GM21825 (cell line): Measurements from ENCODE around the gene SUV39H2.
"Not testable (repeated sequence)": the region's sequence is repeated elsewhere in the genome, so short reads cannot be mapped to it uniquely, and the experiment has no call there.

ENCODE experiments used
- ATAC-seq: cut with Tn5 transposase; IDR thresholded peaks from one replicate; pipeline ENCODE4 v1.9.1; 2021; ENCODE audit warnings: mild to moderate bottlenecking, moderate library complexity; ENCODE audit not compliant: unreplicated experiment

SUV39H2 gene

DNA sequence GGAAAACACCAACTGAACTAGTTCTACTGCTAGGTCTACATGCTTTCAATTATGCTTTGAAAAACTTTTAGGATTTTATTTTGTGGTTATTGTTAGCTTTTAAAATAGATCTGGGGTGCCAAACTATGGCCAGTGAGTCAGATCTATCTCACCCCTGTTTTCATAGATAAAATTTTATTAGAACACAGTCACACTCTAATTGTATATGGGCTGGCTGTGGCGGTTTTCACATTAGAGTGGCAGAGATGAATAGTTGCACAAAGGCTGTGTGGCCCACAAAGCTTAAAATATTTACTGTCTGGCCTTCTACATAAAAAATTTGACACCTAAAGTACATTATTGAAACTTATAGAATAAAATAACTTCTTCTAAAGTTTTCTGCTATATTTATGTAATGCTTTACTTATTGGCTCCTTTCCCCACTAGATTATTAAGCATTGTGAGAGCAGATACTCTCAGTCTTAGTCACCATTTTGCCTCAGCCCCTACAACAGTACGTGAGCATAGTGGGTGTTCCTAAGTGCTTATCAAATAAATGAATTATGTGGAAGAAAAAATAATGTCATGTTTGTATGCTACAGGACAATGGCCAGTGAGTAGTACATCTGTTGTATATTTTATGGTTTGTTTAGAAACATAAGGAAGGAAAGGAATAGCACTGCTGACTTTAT, 5.4 kb upstream of the SUV39H2 start:
- peak; percentile 49 for ATAC-seq

DNA sequence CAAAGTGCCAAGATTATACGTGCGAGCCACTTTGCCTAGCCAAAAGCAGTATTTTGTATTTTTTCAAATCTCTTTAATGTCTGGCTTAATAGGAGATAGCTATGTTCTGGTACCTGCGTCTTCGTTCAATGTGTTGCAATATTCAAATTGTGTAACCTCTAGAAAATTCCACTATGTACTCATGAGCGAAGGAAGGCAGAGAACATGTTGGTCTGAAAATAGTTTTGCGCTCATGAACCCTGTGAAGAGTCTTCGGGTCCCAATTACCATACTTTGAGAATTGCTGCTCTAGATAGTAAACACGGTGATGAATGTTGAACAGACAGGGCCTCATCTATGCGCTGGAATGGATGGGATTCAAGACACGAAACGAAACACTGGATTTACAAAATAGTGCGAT, 2.7 kb upstream of the SUV39H2 start:
- ATAC-seq: no peak

DNA sequence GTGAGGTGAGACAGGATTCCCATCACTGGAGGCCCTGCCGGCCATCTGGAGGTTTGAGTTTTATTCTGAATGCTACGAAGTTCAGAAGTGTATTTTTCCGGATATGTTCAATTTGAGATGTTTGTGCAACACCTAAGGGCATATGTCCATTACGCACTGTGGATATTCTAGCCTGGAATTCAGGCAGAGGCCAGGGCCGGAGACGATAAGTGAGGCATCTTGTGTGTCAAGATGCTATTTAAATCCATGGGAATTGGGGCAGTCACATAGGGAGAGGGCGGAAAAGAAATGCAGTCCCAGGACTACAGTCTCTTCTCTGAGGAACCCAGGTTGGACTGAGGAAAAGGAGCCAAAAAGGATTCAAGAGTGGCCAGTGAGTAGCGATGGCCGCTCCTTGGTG, 1.9 kb upstream of the SUV39H2 start:
- no peak for ATAC-seq

DNA sequence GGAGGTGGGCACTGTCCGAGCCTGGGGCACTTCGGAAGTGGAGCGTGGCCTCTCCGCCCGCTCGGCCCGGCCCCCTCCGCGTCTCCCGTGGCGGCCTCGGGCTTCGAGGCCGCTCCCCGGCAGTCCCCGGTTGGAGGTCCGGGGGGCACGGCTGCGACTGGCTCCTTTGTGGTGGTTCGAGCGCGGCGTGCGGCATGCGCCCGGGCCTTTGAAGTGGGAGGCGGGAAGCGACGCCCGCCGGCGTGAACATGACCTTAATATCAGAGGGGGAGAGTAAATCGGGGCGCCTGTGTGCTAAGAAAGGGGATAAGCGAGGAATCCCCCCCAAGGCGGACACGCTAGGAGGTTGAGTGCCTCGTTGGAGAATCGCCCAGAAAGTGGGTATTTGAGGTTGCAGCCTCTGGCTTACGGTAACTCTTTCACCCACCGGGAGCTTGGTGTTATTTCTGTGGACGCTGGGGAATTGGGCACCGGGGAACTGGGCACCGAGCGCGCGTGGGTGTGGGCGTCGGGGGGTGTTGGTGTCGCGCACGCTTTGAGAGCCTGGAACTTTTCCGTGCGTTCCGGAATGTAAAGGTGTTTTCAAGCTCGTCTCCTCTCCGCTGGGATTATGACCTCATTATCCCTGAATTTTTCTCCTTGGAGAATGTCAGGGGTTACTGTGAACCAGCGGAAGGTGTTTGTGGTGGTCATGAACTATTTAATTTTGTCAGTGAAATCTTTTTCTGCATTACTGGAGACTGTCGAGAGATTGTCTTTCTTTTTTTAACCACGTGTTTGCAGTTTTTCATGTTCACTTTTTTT, 660 bp downstream of the SUV39H2 start:
- peak; percentile 20 for ATAC-seq

DNA sequence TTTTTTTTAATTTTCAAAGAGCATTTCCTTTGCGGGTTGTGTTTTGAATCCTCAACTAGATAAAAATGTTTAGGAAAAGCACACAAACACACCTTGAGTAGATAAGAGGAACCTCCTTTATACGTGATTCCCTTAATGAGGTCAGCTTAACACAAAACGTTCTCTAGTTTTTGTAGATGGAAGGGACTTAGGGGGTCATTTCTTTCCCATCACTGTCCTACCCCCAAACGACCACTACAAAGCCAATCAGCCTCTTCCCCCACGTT, 1.2 kb downstream of the SUV39H2 start:
- ATAC-seq: no peak

DNA sequence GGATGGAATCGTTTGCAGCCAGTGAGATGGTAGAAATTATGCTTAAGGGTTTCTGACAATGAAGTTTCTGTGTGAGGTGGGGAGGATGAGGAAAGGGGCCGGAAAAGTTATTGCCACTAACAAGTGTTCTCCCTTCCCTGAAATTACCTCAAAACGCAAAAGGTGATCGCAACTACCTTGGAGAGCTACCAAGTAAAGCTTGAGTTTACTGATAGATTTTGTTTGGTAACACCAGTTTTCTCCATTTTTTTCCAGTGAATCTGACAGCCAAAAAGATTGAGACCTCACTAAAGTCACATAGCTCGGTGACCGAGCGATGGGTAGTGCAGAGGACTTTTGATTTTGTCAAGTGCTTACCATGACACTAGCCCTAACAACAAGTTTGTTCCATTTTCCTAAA, 1.6 kb downstream of the SUV39H2 start:
- ATAC-seq: no peak

DNA sequence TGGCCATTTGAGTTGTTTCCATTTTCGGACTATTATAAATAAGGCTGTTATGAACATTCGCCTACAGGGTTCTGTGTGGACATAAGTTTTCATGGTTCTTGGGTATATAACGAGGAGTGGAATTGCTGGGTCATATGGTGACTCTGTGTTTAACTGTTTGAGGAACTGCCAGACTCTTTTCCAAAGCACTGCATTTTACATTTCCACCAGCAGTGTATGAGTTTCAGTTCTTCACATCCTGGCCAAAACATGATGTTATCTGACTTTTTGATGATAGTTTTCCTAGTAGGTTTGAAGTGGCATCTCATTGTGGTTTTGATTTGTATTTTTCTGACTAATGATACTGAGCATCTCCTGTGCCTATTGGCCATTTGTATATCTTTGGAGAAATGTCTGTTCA, 5.4 kb downstream of the SUV39H2 start:
- ATAC-seq: no peak

DNA sequence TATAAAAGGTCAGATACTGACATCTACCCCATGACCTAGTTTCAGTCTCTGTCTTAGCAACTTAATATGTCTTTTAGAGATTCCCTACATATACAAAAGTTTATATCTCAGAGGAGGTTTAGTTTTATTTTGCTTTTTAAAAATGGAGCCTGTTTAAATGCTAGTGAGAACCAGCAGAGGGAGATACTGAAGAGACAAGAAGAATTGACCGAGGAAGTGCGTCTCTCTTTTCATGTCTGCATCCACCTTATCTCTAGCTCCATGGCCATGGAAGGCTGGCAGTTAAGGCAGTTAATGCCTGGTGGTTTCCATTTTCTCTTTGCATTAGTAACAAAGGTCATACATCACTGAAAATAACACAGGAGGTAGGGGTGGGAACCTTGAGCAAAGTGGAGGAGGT, 10.7 kb downstream of the SUV39H2 start:
- ATAC-seq: no peak

DNA sequence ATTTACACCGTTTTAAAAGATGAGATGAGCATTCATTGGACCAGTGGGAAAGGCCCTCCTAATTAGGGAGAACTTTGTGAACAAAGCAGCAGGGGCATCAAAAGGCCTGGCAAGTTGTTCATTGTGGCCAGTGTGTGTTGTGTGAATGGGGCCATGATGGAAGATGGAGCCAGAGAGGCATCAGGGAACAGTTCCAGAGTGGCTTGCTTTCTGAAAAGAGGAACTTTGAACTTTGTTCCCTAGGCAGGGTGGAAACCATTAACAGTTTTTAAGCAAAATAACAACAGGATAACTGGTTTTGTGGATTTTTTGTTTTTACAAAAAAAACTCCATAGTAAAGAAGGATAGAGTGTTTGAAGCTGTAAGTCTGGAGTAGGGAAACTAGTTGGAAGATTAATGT, 12.5 kb downstream of the SUV39H2 start:
- no peak for ATAC-seq

DNA sequence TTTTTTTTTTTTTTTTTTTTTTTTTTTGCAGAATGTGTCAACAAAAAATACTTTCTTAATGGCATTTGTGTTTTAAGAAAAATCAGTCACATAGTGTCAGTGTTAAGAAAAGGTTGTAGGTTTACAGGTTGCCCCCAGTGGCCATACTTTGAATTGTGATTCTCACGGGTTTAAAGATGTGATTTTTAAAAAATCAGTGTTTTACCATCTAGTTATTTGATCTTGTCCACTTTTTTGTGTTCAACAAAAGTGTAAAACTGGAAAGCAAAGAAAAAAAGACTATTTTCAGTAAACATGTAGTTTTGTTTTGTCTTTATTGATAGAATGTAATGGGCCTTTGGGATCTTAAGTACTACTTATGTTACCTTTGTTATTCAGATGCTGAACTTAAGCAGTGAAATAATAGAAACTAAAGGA, 25.7 kb downstream of the SUV39H2 start:
- no peak for ATAC-seq

DNA sequence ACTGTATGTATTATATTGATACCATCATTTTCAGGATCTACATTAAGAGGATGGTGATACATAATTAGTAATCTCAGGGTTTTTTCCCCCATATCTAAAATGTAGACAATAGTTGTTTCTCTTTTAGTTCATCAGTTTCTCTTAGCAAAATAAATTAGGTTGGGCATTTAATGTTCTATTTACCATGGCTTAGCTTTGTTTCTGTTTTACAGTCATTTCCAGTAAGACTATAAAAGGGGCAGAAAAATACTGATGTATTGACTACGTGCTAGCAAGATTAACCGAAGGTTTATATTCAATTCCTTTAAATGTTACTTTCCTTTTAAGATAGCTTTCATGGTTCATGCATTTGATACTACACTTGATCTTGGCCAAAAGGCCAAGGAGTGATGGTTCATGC, 26.2 kb downstream of the SUV39H2 start:
- no peak for ATAC-seq

DNA sequence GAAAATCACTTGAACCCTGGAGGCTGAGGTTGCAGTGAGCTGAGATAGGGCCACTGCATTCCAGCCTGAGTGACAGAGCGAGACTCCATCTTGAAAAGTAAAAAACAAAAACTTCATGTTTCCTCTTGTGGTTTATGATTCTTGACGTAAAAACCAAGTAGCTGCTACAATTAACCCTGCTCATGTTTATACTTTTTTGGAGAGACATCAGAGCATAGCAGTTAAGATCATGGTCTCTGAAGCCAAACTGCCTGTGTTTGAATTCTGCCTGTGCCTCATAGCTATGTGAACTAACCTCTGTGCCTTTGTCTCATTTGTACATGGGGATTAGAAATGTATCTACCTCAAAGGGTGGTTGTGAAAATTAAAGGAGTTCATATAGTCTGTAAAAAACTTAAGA, 27.2 kb downstream of the SUV39H2 start:
- ATAC-seq: no peak

DNA sequence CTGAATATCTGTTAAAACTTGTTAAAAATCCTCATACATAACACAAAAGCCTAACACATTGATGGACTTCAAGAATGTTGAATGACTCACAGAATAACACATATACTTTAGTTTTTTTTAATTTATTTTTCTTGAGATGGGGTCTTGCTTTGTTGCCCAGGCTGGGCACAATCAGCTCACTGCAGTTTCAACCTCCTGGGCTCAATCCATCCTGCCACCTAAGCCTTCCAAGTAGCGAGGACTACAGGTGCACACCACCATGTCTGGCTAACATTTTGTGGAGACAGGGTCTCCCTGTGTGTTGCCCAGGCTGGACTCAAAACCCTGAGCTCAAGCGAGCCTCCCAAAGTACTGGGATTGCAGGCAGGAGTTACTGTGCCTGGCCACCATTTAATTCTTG, 28.1 kb downstream of the SUV39H2 start:
- no peak for ATAC-seq

DNA sequence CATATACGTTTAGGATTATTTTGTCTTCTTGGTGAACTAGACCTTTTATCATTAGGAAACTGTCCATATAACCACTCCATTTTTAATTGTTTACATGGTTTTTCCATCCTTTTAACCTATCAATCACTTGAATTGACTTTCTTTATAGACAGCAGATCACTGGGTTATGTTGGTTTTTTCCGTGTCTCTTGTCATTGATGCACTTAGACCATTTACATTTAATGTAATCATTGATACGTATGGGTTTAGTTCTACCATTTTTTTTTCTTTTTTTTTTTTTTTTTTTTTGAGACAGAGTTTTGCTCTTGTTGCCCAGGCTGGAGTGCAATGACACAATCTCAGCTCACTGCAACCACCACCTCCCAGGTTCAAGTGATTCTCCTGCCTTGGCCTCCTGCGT, 28.9 kb downstream of the SUV39H2 start:
- ATAC-seq: not testable (repeated sequence)

DNA sequence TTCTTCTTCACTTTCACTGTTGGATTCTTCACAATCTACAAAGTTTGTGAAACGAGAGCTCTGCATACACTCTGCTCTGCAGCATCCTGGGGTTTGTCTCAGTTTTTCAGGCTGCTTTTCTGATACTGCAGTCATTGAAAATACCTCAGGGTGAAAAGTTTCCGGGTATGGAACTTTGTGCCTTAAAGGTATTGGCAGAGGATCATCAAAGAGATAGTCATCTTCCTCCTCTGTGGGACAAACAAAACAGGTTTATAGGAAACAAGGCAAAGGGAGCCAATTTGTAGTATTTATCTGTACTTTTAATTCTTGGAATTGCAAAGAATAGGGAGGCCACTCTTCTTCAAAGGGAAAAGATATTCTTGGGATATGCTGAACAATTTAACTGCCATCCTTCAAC, 30.4 kb downstream of the SUV39H2 start:
- no peak for ATAC-seq

DNA sequence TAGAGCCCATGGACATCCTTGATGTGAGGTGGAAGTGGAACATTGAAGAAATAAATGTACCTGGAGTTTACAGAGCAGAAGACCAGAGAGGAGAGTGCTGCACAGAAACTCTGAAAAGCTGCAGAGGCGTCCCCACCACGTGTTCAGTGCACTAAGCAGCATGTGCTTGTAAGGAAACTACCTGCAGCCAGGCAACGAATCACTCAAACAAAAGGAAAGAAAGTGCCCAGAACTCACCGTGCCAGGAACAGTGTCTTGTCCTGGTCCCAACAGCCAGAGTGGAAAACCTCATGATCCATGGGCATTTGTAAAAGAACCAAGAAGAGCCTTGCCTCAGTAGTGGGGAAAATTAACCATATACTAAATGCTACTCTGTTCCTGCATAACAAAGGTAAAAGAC, 32.3 kb downstream of the SUV39H2 start:
- no peak for ATAC-seq

DNA sequence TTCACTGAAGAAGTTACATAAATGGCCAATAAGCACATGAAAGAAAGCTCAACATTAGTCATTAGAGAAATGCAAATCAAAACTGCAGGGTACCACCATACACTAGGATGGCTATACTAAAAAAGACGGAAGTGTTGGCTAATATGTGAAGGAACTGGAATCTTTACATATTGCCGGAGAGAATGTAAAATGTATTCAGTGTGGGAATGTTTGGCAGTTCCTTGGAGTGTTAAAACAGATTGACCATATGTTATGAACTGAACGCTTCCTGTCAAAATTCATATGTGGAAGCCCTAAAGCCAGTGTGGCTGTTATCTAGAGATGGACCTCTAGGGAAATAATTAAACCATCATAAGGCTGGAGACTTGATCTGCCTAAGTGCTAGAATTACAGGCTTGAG, 33.1 kb downstream of the SUV39H2 start:
- no peak for ATAC-seq

DNA sequence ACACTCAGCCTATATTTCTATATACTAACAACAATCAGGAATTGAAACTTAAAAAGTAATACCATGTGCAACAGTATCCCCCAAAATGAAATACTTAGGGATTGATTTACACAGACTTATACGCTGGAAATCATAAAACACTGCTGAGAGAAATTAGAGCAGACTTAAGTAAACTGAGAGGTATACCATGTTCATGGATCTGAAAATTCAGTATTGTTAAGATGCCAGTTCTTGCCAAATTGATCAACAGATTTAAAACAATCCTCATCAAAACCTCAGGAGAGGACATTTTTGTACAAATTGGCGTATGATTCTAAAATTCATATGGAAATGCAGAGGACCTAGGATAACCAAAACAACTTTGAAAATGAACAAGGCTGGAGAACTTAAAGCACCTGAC, 37.9 kb downstream of the SUV39H2 start:
- no peak for ATAC-seq

DNA sequence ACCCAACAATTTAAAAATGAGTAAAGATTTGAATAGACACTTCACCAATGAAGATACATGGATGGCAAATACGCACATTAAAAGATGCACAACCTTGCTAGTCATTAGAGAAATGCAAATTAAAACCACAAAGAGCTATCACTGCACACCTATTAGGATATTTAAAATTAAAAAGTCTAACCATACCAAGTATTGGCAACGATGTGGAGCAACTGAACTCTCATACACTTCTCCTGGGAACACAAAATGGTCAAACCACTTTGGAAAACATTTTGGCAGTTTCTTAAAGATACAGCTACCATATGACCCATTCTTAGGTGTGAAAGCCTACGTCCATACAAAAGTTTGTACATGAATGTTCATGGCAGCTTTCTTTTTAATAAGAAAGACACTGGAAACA, 39.2 kb downstream of the SUV39H2 start:
- ATAC-seq: no peak

DNA sequence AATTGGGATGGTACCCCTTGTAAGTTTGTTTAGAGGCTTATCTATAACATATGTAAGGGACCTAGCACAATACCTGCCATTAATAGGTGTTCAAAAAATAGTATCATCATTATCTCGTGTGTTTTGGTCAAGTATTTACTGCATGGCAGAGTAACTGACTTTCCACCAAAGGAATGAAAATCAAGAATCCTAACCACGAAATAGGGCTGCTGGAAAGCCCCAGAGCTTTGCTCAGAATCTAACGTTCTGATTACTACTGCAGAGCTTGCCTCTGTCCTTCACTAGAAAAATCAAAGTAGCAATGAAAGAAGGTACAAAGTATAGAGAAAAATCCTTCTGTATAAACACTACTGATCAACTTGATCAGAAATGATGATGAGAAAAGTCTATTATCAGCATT, 40.3 kb downstream of the SUV39H2 start:
- ATAC-seq: no peak

DNA sequence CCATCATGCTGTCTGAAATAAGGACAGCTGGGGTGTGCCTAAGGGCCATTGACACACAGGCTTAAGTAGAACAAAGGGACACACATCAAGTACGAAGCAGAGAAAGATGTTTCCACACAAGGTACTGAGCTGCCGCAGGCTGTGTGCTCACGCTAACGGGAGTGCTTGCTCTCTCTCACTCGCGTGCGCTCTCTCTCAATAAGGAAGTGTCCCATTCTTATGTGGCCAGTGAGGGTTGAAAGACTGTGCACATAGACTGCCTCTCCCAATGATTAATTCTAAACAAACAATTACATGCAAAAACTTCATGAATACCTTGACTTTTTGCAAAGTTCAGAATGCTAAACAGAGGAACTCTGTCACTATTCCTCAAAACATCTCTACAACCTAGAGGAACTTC, 45.3 kb downstream of the SUV39H2 start:
- ATAC-seq: no peak

DNA sequence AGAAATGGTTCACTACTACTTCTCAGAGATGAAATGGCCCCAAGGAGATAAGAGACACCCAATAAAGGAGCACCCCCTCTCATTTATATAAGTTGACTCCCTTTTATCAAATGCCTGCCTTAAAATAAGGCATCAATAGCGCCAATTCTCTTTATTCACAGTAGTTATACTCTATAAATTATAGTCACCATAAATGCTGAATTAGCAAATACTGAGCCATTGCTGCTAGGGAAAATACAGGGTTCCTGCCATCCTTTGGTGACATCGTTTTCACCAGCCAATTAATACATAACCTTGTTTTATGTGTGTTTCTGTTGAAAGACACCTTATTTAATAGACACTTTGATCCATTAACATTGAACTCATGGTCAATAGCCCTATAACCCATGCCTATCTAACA, 46.6 kb downstream of the SUV39H2 start:
- ATAC-seq: no peak

DNA sequence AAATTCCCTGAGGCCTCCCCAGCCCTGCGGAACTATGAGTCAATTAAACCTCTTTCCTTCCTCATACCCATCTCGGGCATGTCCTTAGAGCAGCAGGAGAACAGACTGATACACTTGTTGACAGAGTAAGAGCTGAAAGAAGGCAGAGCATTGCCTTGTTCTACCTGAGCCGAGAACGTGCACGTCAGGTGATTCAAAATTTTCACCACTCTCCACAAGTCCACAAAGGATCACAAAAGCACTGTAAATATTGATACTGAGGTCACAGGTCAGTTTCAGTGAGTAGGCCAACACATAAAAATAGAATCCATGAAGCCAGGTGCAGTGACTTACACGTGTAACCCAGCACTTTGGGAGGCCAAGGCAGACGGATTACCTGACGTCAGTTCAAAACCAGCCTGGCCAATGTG, 47.4 kb downstream of the SUV39H2 start:
- no peak for ATAC-seq
